ENCODE measurements around the gene FHIT.

- TF ChIP-seq POLR2A (IDR thresholded peaks at IDR 0.05; ENCODE audit: low read depth), result no peak
- no peak for TF ChIP-seq POLR2AphosphoS5 (IDR thresholded peaks at IDR 0.05)
- TF ChIP-seq, protein P1, sequence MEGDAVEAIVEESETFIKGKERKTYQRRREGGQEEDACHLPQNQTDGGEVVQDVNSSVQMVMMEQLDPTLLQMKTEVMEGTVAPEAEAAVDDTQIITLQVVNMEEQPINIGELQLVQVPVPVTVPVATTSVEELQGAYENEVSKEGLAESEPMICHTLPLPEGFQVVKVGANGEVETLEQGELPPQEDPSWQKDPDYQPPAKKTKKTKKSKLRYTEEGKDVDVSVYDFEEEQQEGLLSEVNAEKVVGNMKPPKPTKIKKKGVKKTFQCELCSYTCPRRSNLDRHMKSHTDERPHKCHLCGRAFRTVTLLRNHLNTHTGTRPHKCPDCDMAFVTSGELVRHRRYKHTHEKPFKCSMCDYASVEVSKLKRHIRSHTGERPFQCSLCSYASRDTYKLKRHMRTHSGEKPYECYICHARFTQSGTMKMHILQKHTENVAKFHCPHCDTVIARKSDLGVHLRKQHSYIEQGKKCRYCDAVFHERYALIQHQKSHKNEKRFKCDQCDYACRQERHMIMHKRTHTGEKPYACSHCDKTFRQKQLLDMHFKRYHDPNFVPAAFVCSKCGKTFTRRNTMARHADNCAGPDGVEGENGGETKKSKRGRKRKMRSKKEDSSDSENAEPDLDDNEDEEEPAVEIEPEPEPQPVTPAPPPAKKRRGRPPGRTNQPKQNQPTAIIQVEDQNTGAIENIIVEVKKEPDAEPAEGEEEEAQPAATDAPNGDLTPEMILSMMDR (IDR thresholded peaks at IDR 0.05), result no peak
- TF ChIP-seq EP300 (IDR thresholded peaks at IDR 0.05), result no peak
These were observed 826.3 kb downstream of the FHIT start for GRCh38 chr3:60424942-60425341.

Data from esophagus muscularis mucosa (tissue), 4 donors.